Stimulated activated naive CD8-positive, alpha-beta T cell treated with anti-CD3 and anti-CD28 coated beads, Interleukin-15, amount 100 ng/mL, for 72 hours (primary cell): ENCODE data around the gene ZNF214.
"Not testable (repeated sequence)": the region's sequence is repeated elsewhere in the genome, so short reads cannot be mapped to it uniquely, and the experiment has no call there.

Experiments
- ATAC-seq: fragments of 150-1000 bp; cut with Tn5 transposase; 2 replicates; pipeline ENCODE4 v1.10.0; 2021; ENCODE audit warnings: mild to moderate bottlenecking, moderate library complexity
- DNase-seq, 2 donors: peaks; one replicate each; pipeline ENCODE4 v3.0.0; 2021 to 2022
- H3K27ac Mint-ChIP-seq, 2 donors: one replicate each; pipeline ENCODE4 v1.8.0; 2022; ENCODE audit warnings: mild to moderate bottlenecking in 2 of 2, mixed read lengths in 2 of 2, moderate library complexity in 2 of 2
- H3K27me3 Mint-ChIP-seq: one replicate; pipeline ENCODE4 v1.8.0; 2022; ENCODE audit warnings: mixed read lengths
- H3K4me1 Mint-ChIP-seq: one replicate; pipeline ENCODE4 v1.8.0; 2022; ENCODE audit warnings: mild to moderate bottlenecking, mixed read lengths
- H3K4me3 Mint-ChIP-seq, 2 donors: one replicate each; pipeline ENCODE4 v1.8.0; 2022; ENCODE audit warnings: mild to moderate bottlenecking in 2 of 2, mixed read lengths in 2 of 2, moderate library complexity in 1 of 2
- H3K9me3 Mint-ChIP-seq, 2 donors: one replicate each; pipeline ENCODE4 v1.8.0; 2022; ENCODE audit warnings: mixed read lengths in 2 of 2

The ZNF214 gene

GRCh38 chr11:7014118-7014517 is 6.0 kb downstream of the ZNF214 start:
- DNase-seq (no peak), ATAC-seq (no peak)
- Mint-ChIP-seq H3K27ac (no peak overlapping the region), H3K9me3 (no peaks in the 10 kb centered on the region), H3K4me1 (no peaks in the 10 kb centered on the region), H3K4me3 (no peak overlapping the region), H3K27me3 (peaks cover 16% of the 10 kb centered on the region)

- Mint-ChIP-seq H3K27ac (no peak overlapping the region), H3K4me1 (no peaks in the 10 kb centered on the region), H3K27me3 (peaks cover 43% of the 10 kb centered on the region), H3K9me3 (no peaks in the 10 kb centered on the region), H3K4me3 (no peak overlapping the region)
- DNase-seq: no peak
- ATAC-seq: no peak
Measured at GRCh38 chr11:7004482-7004881, 15.7 kb downstream of the ZNF214 start.

GRCh38 chr11:6995703-6996102 is 24.4 kb downstream of the ZNF214 start:
- H3K27me3 Mint-ChIP-seq: peaks cover 47% of the 10 kb centered on the region

GRCh38 chr11:6992457-6993417 is 27.4 kb downstream of the ZNF214 start:
- ATAC-seq: no peak

More at GRCh38 chr11:6995703-6996102, 24.4 kb downstream of the ZNF214 start:
- no peak overlapping the region for H3K4me3 Mint-ChIP-seq
- no peak for ATAC-seq
- H3K27ac Mint-ChIP-seq: no peak overlapping the region
- no peaks in the 10 kb centered on the region for H3K4me1 Mint-ChIP-seq
- no peaks in the 10 kb centered on the region for H3K9me3 Mint-ChIP-seq
- no peak for DNase-seq

DNA sequence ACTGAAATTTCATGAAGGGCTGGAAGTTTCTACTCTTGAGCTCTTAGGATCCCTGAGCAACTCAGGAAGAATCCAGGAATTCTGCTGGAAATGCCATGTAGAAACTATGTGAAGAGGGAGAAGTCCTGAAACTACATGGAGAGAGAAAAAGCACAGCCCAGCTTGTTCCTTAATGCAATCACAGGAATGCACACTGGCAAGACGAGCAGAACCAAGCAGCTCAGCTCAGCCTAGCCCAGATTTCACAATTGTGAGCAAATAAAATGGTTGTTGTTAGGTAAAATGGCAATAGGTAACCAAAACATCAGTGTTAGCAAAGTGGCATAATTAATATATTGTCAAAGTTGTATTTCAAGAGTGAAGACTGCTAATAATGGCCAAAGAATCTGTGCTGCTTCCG is 28.1 kb downstream of the ZNF214 start:
- no peak overlapping the region for H3K27ac Mint-ChIP-seq
- H3K27me3 Mint-ChIP-seq: peaks cover 21% of the 10 kb centered on the region
- H3K4me1 Mint-ChIP-seq: no peaks in the 10 kb centered on the region
- no peaks in the 10 kb centered on the region for H3K9me3 Mint-ChIP-seq
- ATAC-seq (no peak), DNase-seq (no peak)
- H3K4me3 Mint-ChIP-seq: no peak overlapping the region

More at GRCh38 chr11:6992457-6993417, 27.4 kb downstream of the ZNF214 start:
- no peak for DNase-seq
- no peaks in the 10 kb centered on the region for H3K4me1 Mint-ChIP-seq
- peaks cover 24% of the 10 kb centered on the region for H3K27me3 Mint-ChIP-seq
- H3K9me3 Mint-ChIP-seq: no peaks in the 10 kb centered on the region
- no peak overlapping the region for H3K27ac Mint-ChIP-seq
- H3K4me3 Mint-ChIP-seq: no peak overlapping the region

DNA sequence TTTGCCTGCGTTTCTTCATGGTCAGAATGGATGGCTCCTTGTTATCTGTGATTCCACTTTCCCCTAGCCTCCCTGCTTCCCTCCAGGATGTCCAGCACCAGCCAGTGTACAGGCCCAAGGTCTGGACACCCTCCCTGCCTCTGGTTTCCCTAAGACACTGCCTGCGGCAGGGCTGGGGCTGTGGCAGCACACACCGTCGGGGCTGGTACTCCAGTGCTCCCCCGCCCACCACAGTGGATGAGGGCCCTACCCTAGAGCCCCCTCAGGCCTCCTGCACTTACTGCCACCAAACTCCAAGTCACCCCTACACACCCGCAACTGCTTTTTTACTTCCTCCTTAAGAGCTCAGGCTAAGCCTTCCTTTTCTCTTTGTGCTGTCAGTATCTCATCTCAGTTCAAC is 28.9 kb downstream of the ZNF214 start:
- Mint-ChIP-seq H3K27me3 (peaks cover 21% of the 10 kb centered on the region), H3K4me3 (no peak overlapping the region), H3K9me3 (no peaks in the 10 kb centered on the region), H3K27ac (no peak overlapping the region), H3K4me1 (no peaks in the 10 kb centered on the region)
- ATAC-seq: peak; percentile 28
- DNase-seq: no peak

GRCh38 chr11:6988506-6988905 is 31.6 kb downstream of the ZNF214 start:
- no peaks in the 10 kb centered on the region for H3K4me1 Mint-ChIP-seq

DNA sequence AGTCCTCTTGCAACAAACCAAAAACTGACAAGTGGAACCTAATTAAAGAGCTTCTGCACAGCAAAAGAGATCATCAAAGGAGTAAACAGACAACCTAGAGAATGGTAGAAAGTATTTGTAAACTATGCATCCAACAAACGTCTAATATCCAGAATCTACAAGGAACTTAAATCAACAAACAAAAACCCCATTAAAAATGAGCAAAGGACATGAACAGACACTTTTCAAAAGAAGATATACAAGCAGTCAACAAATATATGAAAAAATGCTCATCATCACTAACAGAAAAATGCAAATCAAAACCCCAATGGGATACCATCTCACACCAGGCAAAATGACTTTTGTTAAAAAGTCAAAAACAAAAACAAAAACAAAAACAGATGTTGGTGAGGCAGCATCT is 33.7 kb downstream of the ZNF214 start:
- Mint-ChIP-seq H3K4me3 (no peak overlapping the region), H3K27me3 (peaks cover 15% of the 10 kb centered on the region), H3K9me3 (no peaks in the 10 kb centered on the region), H3K4me1 (no peaks in the 10 kb centered on the region), H3K27ac (no peak overlapping the region)
- ATAC-seq (no peak), DNase-seq (no peak)

More at GRCh38 chr11:6988506-6988905, 31.6 kb downstream of the ZNF214 start:
- Mint-ChIP-seq H3K27me3 (peaks cover 19% of the 10 kb centered on the region), H3K27ac (no peak overlapping the region), H3K4me3 (no peak overlapping the region), H3K9me3 (no peaks in the 10 kb centered on the region)
- ATAC-seq (no peak), DNase-seq (no peak)

DNA sequence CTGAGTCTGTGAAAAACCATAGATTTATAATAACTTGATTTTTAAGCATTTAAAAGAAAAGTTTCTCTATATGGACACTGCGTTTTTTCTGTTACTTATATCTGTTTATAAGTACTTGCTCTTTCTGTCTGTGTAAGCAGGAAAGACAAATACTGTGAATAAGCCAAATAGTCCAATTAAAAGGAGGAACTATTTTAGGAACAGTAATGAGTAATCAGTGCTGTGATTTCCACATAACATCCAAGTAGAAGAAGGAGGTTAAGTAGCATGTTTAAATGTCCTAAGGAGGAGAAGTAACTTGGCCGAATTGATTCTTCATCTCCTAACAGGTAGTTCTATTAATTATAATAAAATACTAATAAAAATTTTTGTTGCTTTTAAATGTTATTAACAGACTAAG is 40.8 kb downstream of the ZNF214 start:
- DNase-seq: no peak
- H3K27ac Mint-ChIP-seq: no peak overlapping the region

DNA sequence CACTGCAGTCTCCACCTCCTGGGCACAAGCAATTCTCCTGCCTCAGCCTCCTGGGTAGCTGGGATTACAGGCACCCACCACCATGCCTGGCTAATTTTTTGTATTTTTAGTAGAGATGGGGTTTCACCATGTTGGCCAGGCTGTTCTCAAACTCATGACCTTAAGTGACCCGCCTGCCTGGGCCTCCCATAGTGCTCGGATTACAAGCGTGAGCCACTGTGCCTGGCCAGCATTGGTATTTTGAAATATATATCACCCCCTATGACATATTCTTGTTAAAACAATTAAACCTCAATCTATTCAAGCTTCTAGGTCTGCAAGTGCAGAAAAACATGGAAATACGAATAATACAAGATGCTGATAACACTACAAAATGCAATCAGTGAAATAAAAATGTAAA is 50.3 kb downstream of the ZNF214 start:
- not testable (repeated sequence) for H3K4me3 Mint-ChIP-seq, H3K27ac Mint-ChIP-seq, H3K9me3 Mint-ChIP-seq, ATAC-seq, H3K27me3 Mint-ChIP-seq, DNase-seq, H3K4me1 Mint-ChIP-seq

More for the DNA sequence above, 40.8 kb downstream of the ZNF214 start:
- no peak for ATAC-seq
- Mint-ChIP-seq H3K4me1 (no peaks in the 10 kb centered on the region), H3K4me3 (no peak overlapping the region), H3K27me3 (no peaks in the 10 kb centered on the region), H3K9me3 (no peaks in the 10 kb centered on the region)

GRCh38 chr11:6968816-6969215 is 51.3 kb downstream of the ZNF214 start:
- peaks cover 0 to 5% of the 10 kb centered on the region in 2 donors for H3K9me3 Mint-ChIP-seq
- no peak overlapping the region for H3K4me3 Mint-ChIP-seq
- H3K27ac Mint-ChIP-seq: no peak overlapping the region
- ATAC-seq: no peak
- H3K4me1 Mint-ChIP-seq: no peaks in the 10 kb centered on the region
- DNase-seq: no peak
- no peaks in the 10 kb centered on the region for H3K27me3 Mint-ChIP-seq

- Mint-ChIP-seq H3K4me1 (no peaks in the 10 kb centered on the region), H3K4me3 (no peak overlapping the region), H3K9me3 (peaks cover 0 to 5% of the 10 kb centered on the region in 2 donors), H3K27ac (no peak overlapping the region), H3K27me3 (no peaks in the 10 kb centered on the region)
- ATAC-seq (no peak), DNase-seq (no peak)
Measured at GRCh38 chr11:6962673-6963072, 57.5 kb downstream of the ZNF214 start.

GRCh38 chr11:6962141-6962540 is 58.0 kb downstream of the ZNF214 start:
- no peak for ATAC-seq

GRCh38 chr11:6954248-6954647 is 65.9 kb downstream of the ZNF214 start:
- not testable (repeated sequence) for H3K27ac Mint-ChIP-seq, ATAC-seq

More at GRCh38 chr11:6962141-6962540, 58.0 kb downstream of the ZNF214 start:
- Mint-ChIP-seq H3K27me3 (no peaks in the 10 kb centered on the region), H3K4me1 (no peaks in the 10 kb centered on the region), H3K4me3 (no peak overlapping the region), H3K27ac (no peak overlapping the region), H3K9me3 (peaks cover 0 to 5% of the 10 kb centered on the region in 2 donors)
- DNase-seq: no peak

More at GRCh38 chr11:6954248-6954647, 65.9 kb downstream of the ZNF214 start:
- not testable (repeated sequence) for H3K4me3 Mint-ChIP-seq, H3K27me3 Mint-ChIP-seq, H3K4me1 Mint-ChIP-seq, DNase-seq
- peaks cover 3 to 15% of the 10 kb centered on the region in 2 donors for H3K9me3 Mint-ChIP-seq
